GM12875 (cell line): Measurements from ENCODE around the gene MRPS23.
A peak's percentile ranks its signal among the peaks of the same experiment; 100 is the strongest.

Source experiments
- H3K4me3 ChIP-seq: one replicate; pipeline ENCODE4 v1.5.1; 2011; ENCODE audit warnings: low read depth, low read length, control low read depth
- CTCF ChIP-seq: IDR thresholded peaks from 2 replicates; pipeline ENCODE4 v1.5.1; 2011; ENCODE audit warnings: low read depth, mild to moderate bottlenecking, control low read depth, inconsistent platforms, low read length, moderate library complexity, borderline replicate concordance; ENCODE audit not compliant: insufficient read depth

The MRPS23 gene

DNA sequence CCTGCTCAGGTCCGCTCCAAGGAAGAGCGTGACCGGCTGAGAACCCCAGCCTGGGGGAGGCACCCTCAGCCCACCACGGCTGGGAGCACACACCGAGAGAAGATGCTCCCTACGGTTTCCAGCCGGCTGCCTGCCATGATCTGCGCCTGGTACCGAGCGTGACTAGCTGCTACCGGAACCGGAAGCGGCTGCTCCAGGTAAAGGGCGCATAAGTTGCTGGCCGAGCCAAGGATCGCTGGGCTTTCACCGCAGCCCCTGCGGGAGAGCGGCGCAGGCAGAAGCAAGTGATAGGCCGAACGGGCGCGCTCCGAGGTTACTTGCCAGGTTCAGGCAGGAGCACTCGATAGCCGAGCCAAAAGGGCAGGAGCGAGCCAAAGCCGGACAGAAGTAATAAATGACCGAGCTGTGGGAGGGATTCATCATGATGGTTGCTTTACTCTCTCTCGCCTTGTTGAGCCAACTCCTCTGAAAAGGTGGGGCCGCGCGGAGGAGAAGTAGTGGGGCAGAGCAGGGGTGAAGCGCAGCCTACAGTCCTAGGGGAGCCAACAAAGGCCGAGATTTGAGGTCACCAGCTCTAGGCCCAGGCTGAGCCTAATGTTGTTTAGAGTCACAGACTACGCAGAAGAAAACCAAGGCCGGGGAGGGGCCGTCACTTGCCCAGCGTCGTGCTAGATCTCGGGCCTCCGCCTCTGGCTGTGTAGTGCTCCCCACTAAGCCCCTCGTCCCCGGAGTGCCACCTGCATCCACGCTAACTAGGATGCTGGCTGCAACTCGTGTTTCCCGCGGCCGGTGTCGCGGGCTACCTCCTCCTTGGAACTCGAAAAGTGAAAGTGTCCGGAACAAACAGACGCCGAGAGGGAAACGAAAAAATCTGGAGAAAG, at the start of gene MRPS23:
Gene MRPS23 (minus strand): TSS at position 171 of the 881 bp plus-strand sequence. CDS start 34 bp downstream, at position 137.
- TF ChIP-seq CTCF = no peak

DNA sequence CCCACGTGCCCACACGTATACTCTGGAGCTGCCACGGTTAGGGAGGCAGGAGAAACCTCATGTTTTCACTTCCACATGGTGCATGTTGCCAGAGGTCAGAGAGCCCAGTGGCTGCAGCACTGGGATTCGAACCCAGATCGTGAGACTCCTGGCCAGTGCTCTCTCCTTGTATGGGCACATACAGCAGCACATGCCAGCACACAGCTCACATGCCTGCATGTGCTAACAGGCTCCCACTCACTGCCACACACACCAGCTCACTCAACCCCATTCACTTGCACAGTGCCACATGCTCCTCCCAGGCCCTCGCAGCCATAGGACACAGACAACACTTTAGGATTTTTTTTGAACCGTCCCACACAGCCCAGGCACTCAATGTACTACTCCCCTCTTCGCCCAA, 49.5 kb upstream of the MRPS23 start:
- no peak overlapping the region for H3K4me3 ChIP-seq
- TF ChIP-seq CTCF = no peak

More for the DNA sequence above, at the start of gene MRPS23:
- H3K4me3 ChIP-seq = peak within 1 kb of the TSS; percentile 84

GRCh38 chr17:57898487-57899311, 48.9 kb upstream of the MRPS23 start:
- no peak overlapping the region for H3K4me3 ChIP-seq
- TF ChIP-seq CTCF = no peak

DNA sequence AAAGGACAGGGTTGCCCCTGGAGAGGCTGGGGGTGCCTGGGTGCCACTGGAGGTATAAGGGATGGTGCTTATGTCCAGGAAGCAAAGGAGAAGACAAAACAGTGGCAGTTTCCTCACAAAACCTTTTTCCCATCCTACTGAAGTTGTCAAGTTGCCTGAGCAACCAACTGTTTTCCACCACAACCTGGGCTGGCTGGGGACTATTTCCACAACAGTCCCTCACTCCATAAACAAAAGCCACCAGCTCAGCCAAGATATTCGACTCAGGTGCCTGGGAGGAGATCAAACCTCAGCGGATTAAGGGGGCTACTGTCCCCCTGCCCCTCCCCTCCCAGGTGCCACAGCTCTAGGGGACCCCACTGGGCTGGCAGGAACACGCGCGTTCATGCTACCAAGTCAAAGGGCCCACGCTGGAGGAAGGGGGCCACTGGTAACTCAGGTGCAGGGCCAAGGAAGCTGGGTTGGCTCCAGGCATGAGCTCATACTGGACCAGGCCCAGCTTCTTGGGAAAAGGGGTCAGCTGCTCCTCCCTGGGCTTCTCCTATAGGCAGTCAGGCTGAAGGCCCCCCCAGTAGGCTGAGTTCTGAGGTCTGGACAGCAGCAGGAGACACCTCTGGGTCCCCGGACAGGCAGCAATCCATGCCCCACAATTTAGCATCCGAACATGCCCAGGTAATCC, 45.7 kb upstream of the MRPS23 start:
- TF ChIP-seq CTCF = no peak
- no peak overlapping the region for H3K4me3 ChIP-seq

DNA sequence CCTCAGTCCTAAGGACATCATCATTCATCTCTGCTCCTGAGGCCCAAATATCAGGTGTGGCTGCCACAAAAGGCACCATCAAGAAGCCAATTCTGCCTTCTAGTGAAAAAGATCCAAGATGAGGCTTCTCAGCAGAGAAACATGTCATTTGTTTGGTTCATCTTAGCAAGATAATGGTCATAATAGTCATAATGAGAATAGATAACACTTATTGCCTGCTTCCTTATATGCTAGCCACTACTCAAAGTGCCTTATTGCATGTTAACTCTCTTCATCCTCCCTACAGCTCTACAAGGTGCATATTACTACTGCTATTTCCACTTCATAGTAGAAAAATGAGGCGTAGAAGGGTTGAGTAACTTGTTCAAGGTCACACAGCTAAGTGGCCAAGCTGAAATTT, 45.0 kb upstream of the MRPS23 start:
- no peak overlapping the region for H3K4me3 ChIP-seq
- TF ChIP-seq CTCF = no peak

DNA sequence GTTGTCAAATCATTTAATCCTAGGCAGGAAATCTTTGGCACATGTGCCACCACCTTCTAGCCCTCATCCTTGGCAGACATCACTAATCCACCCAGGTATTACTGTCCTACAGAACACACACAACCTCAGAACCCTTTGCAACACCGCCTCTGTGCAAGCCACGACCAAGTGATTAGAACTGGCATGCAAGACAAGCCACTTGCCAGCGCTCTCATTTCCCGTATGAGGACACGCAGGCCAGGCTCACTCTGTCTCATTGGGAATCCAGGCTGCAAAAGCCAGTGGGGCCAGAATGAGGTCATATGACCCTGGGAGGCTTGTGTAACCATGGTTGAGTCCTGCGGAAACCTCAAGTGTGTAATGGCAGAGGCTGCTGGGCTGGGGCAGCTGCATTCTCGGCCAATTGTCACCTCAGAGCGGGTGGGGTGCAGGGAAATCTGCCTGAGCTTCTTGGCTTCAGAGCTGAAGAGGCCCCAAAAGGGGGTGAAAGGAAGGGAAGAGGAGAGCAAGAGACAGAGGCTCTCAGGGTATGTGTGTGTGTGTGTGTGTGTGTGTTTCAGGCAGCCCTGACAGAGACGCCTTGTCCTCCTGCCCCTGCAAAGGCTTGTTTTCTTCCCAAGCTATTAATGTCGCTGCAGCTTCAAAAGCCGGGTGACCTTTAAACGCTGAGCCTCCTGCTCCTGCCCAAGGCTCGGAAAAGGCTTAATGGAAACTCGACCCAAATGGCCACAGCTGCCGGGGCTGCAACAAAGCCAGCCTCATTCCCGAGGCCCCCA, 43.2 kb upstream of the MRPS23 start:
- no peak for TF ChIP-seq CTCF
- no peak overlapping the region for H3K4me3 ChIP-seq
